Esophagus muscularis mucosa (tissue), 4 donors: ENCODE results near the gene TFAP2A. TPM values are rescaled to one million over a fixed set of nuclear protein-coding genes. Genes with fewer than 3 reads are reported as not detected.

ENCODE experiments used
- DNase-seq: peaks from one replicate; pipeline ENCODE4 v3.0.0-alpha.2; 2017; ENCODE audit errors: extremely low spot score
- H3K27ac ChIP-seq, 4 donors: fragments of 200-600 bp; sonication (generic); replicated peaks in 1 of 4; 1 replicate in 3 of 4; 2 replicates in 1 of 4; pipeline ENCODE4 v1.5.1; 2016 to 2019; ENCODE audit warnings: mild to moderate bottlenecking in 1 of 4
- H3K27me3 ChIP-seq, 4 donors: fragments of 200-600 bp; sonication (generic); one replicate each; pipeline versions ENCODE4 v1.5.1 to v1.6.0; 2016 to 2019
- H3K36me3 ChIP-seq, 4 donors: fragments of 200-600 bp; sonication (generic); one replicate each; pipeline ENCODE4 v1.5.1; 2016 to 2019
- H3K4me1 ChIP-seq, 4 donors: fragments of 200-600 bp; sonication (generic); one replicate each; pipeline ENCODE4 v1.5.1; 2016 to 2019
- H3K4me3 ChIP-seq, 4 donors: fragments of 200-600 bp; sonication (generic); 1 replicate in 2 of 4; 2 replicates in 2 of 4; pipeline ENCODE4 v1.5.1; 2016 to 2019; ENCODE audit warnings: mild to moderate bottlenecking in 4 of 4, moderate library complexity in 1 of 4
- H3K9me3 ChIP-seq, 4 donors: fragments of 200-600 bp; sonication (generic); 1 replicate in 3 of 4; 2 replicates in 1 of 4; pipeline ENCODE4 v1.5.1; 2016 to 2019
- EP300 ChIP-seq: sonication (generic); formaldehyde crosslinking; IDR thresholded peaks from one replicate; pipeline ENCODE4 v1.6.1; 2017; ENCODE audit warnings: antibody characterized with exemption
- POLR2A ChIP-seq: fragments of 450-650 bp; IDR thresholded peaks from one replicate; pipeline ENCODE4 v1.6.1; 2017; ENCODE audit warnings: antibody characterized with exemption, moderate library complexity, mild to moderate bottlenecking, low read depth
- POLR2AphosphoS5 ChIP-seq, 2 donors: sonication (generic); formaldehyde crosslinking; IDR thresholded peaks; one replicate each; pipeline ENCODE4 v1.6.1; 2017; ENCODE audit warnings: antibody characterized with exemption in 2 of 2
- WGBS: methylation state at CpG from one replicate; pipeline ENCODE4 v1.1.5; 2018; 5-methylcytosine and 5-hydroxymethylcytosine counted together
- intact Hi-C: fragments of 100-400 bp; cut with DNase I; formaldehyde crosslinking; loops from one replicate; pipeline ENCODE4 v1.15.1; 2023
- total RNA-seq, 4 donors: library from RNA; depleted of rRNA; stranded (reverse); fragments of >200 nt; gene quantifications; one replicate each; pipeline versions ENCODE4 v1.1.0 to v1.2.1, GENCODE V29; 2016
- TF ChIP-seq, protein P1 (sequence below), 3 experiments: fragments of 200-600 bp in 2 of 3; fragments of 450-650 bp in 1 of 3; sonication (generic) in 2 of 3; IDR thresholded peaks; one replicate each; pipeline ENCODE4 v1.5.1; 2017 to 2019; ENCODE audit warnings: antibody characterized with exemption in 3 of 3, mild to moderate bottlenecking in 2 of 3, moderate library complexity in 1 of 3

The TFAP2A gene
- total RNA-seq, 4 donors from 2014 or later = 0.69 to 3.0 (median 1.3) TPM

DNA sequence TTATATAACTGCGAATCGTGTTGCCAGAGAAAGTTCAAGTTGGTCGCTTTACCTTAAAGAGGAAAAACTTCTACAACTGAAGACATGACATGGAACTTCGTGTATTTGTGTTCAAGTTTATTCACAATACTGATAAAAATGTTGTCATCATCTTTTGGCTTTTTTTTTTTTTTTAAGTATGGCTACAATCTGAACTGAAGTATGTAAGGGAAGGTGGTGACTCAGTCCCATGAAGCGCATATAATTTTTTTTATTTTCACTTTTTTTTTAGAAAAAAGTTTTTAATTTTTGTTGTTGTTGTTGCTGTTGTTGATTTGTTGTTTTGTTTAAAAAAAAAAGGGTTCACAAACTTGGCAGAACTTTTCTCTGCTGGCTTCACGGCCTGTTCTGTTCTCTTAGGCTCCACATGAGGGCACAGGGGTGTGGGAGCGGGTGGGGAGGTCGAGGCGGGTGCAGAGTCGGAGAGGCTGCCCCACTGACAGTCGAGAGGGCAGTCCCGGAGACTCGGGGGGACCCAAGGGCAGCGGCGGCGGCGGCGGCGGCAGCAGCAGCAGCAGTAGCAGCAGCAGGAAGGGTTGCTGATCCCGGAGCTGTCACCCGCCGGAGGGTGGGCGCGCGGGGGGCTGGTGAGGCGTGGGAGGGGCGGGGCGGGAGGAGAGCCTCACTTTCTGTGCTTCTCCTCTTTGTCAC lies 17.0 kb downstream of the TFAP2A start:
- Histone ChIP-seq H3K27ac (no peak overlapping the region), H3K4me1 (peaks cover 0 to 3% (median under 1%) of the 10 kb centered on the region in 4 donors), H3K4me3 (peak overlapping the region in 2 of 4 donors; percentile 24 to 27), H3K9me3 (no peaks in the 10 kb centered on the region), H3K36me3 (no peaks in the 10 kb centered on the region), H3K27me3 (peaks cover 0 to 86% (median 44%) of the 10 kb centered on the region in 4 donors)
- intact Hi-C loops = loop anchor here (10.0 kb wide), 1 partner anchor 83 kb away; no protein-coding TSS in a partner anchor
- 39% methylated on average over 13 of the region's 28 CpGs for WGBS
- DNase-seq = no peak
- no peak for TF ChIP-seq EP300
- TF ChIP-seq POLR2AphosphoS5 (IDR thresholded peaks at IDR 0.05) = no peak
- TF ChIP-seq, protein P1, sequence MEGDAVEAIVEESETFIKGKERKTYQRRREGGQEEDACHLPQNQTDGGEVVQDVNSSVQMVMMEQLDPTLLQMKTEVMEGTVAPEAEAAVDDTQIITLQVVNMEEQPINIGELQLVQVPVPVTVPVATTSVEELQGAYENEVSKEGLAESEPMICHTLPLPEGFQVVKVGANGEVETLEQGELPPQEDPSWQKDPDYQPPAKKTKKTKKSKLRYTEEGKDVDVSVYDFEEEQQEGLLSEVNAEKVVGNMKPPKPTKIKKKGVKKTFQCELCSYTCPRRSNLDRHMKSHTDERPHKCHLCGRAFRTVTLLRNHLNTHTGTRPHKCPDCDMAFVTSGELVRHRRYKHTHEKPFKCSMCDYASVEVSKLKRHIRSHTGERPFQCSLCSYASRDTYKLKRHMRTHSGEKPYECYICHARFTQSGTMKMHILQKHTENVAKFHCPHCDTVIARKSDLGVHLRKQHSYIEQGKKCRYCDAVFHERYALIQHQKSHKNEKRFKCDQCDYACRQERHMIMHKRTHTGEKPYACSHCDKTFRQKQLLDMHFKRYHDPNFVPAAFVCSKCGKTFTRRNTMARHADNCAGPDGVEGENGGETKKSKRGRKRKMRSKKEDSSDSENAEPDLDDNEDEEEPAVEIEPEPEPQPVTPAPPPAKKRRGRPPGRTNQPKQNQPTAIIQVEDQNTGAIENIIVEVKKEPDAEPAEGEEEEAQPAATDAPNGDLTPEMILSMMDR (IDR thresholded peaks at IDR 0.05) = no peak
- no peak for TF ChIP-seq POLR2A

DNA sequence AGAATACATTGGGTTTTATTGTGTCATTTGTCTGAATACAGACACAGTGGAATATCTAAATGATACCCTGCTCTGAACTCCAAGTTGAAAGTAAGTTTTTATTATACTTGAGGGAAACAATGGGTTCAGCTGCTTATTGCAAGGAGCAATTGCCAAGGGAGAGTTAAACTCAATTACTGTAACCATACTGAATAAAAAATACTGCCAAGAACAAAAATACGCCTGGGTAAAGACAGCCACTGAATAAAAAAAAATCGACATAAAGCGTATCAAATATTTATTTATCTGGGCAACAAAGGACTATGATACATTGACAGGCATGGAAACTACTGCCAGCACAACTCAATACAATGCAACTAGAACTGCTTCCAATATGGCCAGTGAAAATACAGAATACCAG lies 18.1 kb downstream of the TFAP2A start:
- H3K27me3 ChIP-seq = peaks cover 0 to 92% (median 52%) of the 10 kb centered on the region in 4 donors
- WGBS = 33% methylated on average over 3 of the region's 3 CpGs
- DNase-seq = no peak
- no peak overlapping the region for H3K27ac ChIP-seq
- TF ChIP-seq, protein P1 (IDR thresholded peaks at IDR 0.05) = no peak
- no peak for TF ChIP-seq POLR2A
- no peak overlapping the region for H3K4me3 ChIP-seq
- intact Hi-C loops = loop anchor here (10.0 kb wide), 1 partner anchor 82 kb away; no protein-coding TSS in a partner anchor
- H3K4me1 ChIP-seq = no peaks in the 10 kb centered on the region
- H3K36me3 ChIP-seq = no peaks in the 10 kb centered on the region
- H3K9me3 ChIP-seq = no peaks in the 10 kb centered on the region

DNA sequence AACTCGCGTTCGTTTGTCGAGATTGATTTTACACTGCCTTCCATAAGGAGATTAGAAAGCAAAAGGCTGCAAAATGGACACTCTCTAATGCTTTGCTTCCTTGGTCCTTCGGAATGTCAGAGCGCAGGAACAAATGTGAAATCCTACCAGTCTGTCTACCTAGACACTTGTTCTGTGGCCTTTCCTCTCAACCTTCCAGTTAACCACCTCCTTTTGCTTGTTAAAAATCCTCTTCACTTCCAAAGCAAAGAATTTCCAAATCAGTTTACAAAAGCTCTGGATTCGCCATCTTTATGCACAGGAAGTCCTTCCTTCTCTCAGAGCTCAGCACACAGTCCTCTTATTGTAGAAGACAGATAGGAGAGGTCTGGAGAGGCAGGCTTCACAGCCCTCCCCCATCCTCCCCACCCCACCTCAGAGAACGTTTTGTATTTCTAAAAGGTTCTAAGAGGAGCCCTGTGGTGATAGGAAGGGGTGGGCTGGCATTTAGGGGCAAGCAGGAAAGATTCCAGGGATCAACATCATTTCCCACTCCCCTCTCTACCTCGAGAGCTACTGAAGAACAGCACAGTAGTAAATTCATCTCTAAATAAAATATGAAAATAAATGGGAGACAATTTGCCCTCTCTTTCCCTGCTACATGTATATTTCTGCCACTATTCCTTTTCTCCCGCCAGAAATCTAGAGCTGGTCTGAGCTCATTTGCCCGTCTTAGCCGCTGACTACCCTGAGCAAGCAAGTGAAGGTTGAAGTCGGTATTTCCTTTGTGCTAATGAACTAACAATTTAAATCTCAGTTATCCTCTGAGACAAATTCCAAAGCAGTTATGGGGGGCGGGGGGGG lies 18.9 kb downstream of the TFAP2A start:
- TF ChIP-seq EP300 (no peak), POLR2AphosphoS5 (IDR thresholded peaks at IDR 0.05) (no peak), POLR2A (no peak)
- TF ChIP-seq, protein P1 (IDR thresholded peaks at IDR 0.05) = no peak
- DNase-seq = no peak
- Histone ChIP-seq H3K27ac (no peak overlapping the region), H3K36me3 (no peaks in the 10 kb centered on the region), H3K4me3 (no peak overlapping the region), H3K27me3 (peaks cover 0 to 98% (median 60%) of the 10 kb centered on the region in 4 donors), H3K4me1 (peaks cover 0 to 4% (median 0%) of the 10 kb centered on the region in 4 donors), H3K9me3 (no peaks in the 10 kb centered on the region)
- intact Hi-C loops = loop anchor here (10.0 kb wide), 1 partner anchor 81 kb away; no protein-coding TSS in a partner anchor
- 17% methylated on average over 14 of the region's 14 CpGs for WGBS

- 11% methylated on average over 8 of the region's 8 CpGs for WGBS
- H3K4me1 ChIP-seq = peaks cover 0 to 11% (median under 1%) of the 10 kb centered on the region in 4 donors
- H3K4me3 ChIP-seq = no peak overlapping the region
- peaks cover 0 to 100% (median 65%) of the 10 kb centered on the region in 4 donors for H3K27me3 ChIP-seq
- no peak overlapping the region for H3K27ac ChIP-seq
- H3K9me3 ChIP-seq = no peaks in the 10 kb centered on the region
- no peak for TF ChIP-seq EP300
- no peak for TF ChIP-seq POLR2A
- no peak for TF ChIP-seq POLR2AphosphoS5 (IDR thresholded peaks at IDR 0.05)
- TF ChIP-seq, protein P1 (IDR thresholded peaks at IDR 0.05) = no peak
- no peak for DNase-seq
- intact Hi-C loops = loop anchor here (10.0 kb wide), 1 partner anchor 80 kb away; no protein-coding TSS in a partner anchor
- H3K36me3 ChIP-seq = no peaks in the 10 kb centered on the region
Observed at GRCh38 chr6:10395171-10395703, 19.6 kb downstream of the TFAP2A start.
